Stimulated activated CD8-positive, alpha-beta memory T cell treated with anti-CD3 and anti-CD28 coated beads, Interleukin-7, amount 100 ng/mL, for 48 hours (primary cell): ENCODE data around the gene FAM131B.

Source experiments
- DNase-seq, 2 donors: peaks; one replicate each; pipeline ENCODE4 v3.0.0-alpha.2; 2020; ENCODE audit warnings: low read depth in 1 of 2; ENCODE audit errors: extremely low read depth in 1 of 2

FAM131B gene

GRCh38 chr7:143360788-143361551 lies 1.5 kb downstream of the FAM131B start:
- no peak for DNase-seq

- no peak for DNase-seq
These were observed 2.7 kb downstream of the FAM131B start for GRCh38 chr7:143359771-143360353.

- no peak for DNase-seq
These were observed 3.9 kb downstream of the FAM131B start for GRCh38 chr7:143358626-143359025.

GRCh38 chr7:143356414-143357050 lies 6.0 kb downstream of the FAM131B start:
- DNase-seq: no peak

- DNase-seq: no peak
These were observed 6.8 kb downstream of the FAM131B start for GRCh38 chr7:143355450-143356385.

- DNase-seq: no peak
These were observed 7.5 kb downstream of the FAM131B start for GRCh38 chr7:143354965-143355364.

GRCh38 chr7:143354376-143354775 lies 8.1 kb downstream of the FAM131B start:
- DNase-seq: no peak

GRCh38 chr7:143352531-143353002 lies 9.9 kb downstream of the FAM131B start:
- DNase-seq: no peak

GRCh38 chr7:143351574-143351973 lies 10.9 kb downstream of the FAM131B start:
- no peak for DNase-seq

GRCh38 chr7:143351060-143351459 lies 11.5 kb downstream of the FAM131B start:
- DNase-seq: no peak

- DNase-seq: no peak
These were observed 14.6 kb downstream of the FAM131B start for GRCh38 chr7:143347950-143348349.

- DNase-seq: no peak
These were observed 16.5 kb downstream of the FAM131B start for GRCh38 chr7:143346018-143346417.

GRCh38 chr7:143345428-143345900 lies 17.0 kb downstream of the FAM131B start:
- DNase-seq: peak; percentile 29 to 57

GRCh38 chr7:143343596-143343995 lies 18.9 kb downstream of the FAM131B start:
- no peak for DNase-seq

GRCh38 chr7:143341842-143342241 lies 20.7 kb downstream of the FAM131B start:
- DNase-seq: no peak

- no peak for DNase-seq
These were observed 25.3 kb downstream of the FAM131B start for GRCh38 chr7:143337216-143337615.

- DNase-seq: no peak
These were observed 28.3 kb downstream of the FAM131B start for GRCh38 chr7:143334244-143334643.

- no peak for DNase-seq
These were observed 31.2 kb downstream of the FAM131B start for GRCh38 chr7:143331179-143331801.

GRCh38 chr7:143329471-143330170 lies 32.9 kb downstream of the FAM131B start:
- DNase-seq: no peak

- no peak for DNase-seq
These were observed 34.6 kb downstream of the FAM131B start for GRCh38 chr7:143327903-143328302.
